GM18858 (cell line): ENCODE data around the gene GUCA2B.

Source experiments
- ATAC-seq: cut with Tn5 transposase; IDR thresholded peaks from one replicate; pipeline ENCODE4 v1.9.1; 2021; ENCODE audit not compliant: unreplicated experiment

The GUCA2B gene

DNA sequence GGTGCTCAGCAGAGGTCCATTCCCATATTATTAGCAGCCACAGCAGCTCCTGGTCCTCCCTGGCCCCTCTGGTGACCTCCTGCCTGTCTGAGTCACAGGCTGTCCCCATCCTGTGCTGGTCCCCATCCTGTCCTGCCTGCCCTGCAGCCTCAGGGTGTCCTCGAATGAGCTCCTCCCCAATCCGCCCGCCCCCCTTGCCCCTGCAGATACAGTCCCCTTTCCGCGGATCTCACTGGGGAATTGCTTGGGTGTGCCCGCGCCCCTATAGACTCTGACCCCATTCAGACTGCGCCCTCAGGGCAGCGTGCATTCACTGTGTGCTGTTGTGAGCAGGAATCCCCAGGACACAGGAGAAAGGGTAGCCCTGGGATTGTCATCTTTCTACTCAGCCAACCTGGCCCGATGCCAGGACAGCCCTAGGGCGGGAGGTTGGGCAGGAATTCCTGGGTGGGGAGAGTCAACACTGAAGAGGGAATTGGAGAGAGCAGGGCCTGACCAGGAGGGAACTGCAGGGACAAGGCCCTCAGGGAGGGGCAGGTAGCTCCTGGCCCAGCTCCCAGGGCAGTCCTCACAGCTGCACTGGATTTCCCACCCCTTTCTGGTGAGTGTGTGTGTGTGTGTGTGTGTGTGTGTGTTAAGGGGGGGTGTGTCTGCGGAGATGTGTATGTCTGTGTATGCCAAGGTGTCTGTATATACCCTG is 12.5 kb downstream of the GUCA2B start:
- no peak for ATAC-seq

DNA sequence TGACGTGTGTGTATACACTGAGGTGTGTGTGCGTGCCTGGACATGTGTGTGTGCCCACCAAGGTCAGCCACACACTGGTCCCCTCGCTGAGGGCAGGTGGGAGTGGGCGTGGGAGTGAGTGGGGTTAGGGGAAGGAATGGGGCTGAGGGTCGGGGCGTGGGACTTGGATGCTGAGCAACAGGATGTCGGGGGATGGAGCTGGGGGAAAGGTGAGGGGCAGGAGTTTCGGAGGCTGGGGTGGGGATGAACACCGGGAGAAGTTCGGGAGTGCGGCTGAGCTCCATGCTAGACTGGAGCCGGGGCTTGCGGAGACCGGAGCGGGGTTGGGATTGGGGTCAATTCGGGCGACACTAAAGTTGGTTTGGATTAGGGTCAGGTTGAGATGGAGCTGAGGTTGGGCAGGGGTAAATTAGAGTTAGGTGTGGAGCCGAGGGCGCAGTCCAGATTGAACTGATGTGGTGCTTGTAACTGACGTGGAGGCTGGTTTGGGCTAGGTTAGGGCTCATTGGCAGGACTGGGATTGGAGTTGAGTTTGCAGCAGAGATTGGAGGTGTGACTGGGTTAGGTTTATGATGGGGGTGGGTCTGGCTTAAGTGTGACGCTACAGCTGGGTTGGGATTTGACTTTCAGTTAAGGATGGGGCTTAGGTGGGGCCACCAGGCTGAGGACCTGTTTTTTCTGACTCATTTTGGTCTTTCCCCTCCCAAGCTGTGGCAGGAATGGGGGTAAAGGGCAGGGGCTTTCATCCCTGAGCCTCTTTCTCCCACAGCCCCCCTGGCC is 14.6 kb downstream of the GUCA2B start:
- ATAC-seq: no peak

DNA sequence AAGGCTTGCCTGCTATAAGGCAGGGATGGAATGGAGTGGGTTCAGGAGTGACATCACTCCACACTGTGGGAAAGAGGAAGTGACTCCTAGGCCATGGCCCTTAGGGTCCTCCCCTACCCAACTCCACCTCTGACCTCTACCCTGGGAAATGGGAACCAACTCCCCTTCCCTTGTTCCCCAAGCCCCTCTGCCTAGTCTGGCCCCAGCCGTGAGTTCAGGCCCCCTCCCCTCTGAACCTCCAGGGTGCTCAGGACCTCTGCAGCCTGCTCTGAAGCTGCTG is 15.1 kb downstream of the GUCA2B start:
- no peak for ATAC-seq

DNA sequence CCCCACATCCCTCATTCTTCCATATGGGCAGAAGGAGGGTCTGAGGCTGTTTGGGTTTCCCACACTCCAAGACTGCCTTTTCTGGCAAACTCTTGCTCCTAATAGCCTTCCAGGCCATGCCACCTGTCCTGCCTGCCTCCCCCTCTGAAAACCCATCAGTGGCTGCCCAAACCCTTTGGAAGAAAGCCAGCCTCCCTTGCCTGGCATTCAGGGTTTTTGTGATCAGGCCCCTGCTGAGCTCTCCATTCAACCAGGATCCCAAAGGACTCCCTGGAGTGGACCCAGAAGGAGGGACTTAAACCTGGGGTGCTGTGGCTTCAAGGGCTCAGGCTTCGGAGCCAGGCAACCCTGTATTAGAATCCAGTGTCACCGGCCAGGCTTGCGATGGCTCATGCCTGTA is 15.6 kb downstream of the GUCA2B start:
- no peak for ATAC-seq

DNA sequence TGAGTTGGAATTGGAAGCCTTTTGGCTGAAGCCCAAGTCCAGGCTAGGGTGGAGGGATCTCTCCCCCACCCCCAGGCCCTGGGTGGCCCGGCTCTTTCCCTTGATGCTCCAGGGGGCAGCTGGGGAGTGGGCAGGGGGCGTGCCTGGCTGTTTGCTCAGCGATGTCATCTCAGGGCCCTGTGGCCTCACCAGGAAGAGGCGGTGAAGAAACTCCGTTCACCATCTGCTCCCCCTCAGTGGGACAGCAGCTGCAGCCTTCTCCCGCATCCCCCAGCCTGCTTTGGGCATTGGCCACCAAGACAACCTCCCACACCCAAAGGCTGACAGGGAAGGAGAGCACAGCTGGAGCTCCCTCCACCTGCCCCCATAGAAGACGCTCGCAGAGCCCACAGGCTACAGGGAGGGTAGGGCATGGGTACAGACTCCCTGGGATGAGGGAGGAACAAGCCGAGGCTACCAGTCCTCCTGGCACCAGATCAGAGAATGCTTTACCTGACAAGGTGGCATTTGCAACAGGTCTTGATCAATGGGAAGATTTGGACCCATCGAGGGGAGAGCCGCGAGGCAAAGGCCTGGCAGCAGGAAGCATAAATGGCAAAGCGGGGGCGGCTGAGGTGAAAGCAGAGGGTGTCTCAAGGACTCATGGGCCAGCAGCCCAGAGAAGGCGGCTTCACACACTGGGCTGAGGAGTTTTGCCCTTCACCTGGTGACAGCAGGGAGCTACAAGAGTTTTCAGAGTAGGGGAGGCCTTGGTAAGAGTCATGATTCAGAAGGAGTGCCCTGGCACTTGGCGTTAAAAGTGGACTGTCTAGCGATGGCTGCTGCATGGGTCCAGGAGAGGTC is 17.8 kb downstream of the GUCA2B start:
- no peak for ATAC-seq

DNA sequence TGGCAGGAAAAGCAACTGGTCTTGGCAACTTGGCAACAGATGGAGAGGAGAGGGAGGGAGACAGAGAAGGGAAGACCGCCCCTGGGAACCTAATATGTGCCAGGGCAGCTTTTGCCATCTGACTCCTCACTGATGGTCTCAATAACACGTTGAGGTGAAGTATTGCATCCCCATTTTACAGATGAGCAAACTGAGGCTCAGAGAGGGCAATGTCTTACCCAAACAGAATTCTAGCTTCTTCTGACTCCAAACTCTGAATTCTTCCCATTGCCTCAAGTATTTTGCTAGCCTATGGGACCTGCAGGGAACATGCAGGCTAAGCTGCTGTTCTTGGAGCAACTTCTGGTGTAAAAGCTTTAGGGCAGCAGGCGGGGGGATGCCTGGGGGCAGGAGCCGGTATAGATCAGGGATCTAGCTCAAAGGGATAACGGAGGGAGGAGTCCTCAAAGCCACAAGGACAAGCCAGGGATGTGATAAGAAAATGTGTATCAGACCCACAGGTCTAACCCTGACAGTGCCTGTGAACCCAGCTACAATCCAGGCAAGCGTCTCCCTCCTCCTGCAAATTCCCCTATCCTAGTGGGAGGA is 18.6 kb downstream of the GUCA2B start:
- ATAC-seq: no peak

DNA sequence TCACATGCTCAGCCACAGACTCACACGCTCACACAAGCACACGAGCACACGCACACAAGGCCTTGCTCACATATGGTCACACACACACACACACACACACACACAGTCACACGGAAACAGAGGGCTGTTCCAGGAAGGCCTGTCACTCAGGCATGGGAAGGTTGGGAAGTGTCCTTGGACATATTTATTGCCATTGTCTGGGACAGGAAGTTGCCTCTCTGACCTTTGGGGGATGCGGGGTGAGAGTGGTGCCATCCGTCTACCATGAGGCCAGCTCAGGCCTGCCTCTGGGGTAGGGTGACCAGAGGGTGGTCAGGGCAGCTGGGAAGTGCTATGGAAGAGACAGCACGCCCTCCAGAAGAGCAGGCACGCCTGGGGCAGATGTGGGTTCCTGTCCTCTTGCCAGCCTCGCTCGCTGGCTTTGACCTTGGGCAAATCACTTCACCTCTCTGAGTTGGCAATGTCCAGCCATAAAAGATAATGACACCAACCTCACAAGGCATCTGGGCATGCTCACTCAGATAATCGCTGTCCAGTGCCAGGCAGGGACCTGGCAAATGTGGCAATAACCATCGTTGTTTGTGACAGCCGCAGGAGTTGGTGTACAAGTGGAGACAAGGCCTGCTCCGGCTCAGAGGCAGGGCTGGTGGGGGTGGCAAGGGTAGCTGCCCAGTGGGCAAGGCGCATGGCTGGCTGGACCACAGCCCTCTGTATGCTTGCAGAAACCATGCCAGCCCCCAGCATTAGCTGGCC is 19.3 kb downstream of the GUCA2B start:
- ATAC-seq: no peak

DNA sequence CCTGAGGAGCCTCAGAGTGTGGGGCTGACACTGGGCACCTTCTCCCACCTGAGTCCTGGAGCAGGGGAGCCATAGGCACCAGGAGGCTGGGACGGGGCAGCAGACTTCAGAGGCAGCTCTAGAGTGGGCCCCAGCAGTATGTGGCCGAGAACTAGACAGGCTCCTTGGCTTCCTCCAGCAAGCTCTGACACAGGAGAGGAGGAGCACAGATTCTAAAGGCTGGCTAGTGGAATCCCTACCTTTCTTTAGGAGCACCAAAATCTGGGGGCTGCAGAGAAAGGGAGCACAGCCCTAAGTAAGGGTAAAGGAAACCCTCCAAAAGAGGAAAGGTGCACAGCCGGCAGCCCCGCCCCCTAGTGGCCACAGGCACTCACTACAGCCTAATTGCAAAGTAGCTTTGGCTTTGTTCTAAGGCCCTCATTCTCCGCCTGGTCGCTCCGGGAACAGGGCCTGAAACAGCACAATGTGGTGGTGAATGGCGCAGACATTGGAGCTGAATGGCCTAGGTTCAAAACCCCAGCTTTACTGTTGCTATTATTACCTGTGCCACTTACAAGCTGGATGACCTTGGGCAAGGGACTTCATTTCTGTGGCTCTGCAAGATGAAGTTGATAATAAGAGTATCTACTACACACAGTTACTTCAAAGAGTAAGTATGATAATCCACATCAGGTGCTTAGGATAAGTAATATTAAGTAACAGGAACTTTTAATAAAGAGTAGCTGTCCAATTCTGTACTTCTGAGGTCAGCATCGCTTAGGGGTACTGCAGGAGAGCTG is 20.1 kb downstream of the GUCA2B start:
- ATAC-seq: no peak

DNA sequence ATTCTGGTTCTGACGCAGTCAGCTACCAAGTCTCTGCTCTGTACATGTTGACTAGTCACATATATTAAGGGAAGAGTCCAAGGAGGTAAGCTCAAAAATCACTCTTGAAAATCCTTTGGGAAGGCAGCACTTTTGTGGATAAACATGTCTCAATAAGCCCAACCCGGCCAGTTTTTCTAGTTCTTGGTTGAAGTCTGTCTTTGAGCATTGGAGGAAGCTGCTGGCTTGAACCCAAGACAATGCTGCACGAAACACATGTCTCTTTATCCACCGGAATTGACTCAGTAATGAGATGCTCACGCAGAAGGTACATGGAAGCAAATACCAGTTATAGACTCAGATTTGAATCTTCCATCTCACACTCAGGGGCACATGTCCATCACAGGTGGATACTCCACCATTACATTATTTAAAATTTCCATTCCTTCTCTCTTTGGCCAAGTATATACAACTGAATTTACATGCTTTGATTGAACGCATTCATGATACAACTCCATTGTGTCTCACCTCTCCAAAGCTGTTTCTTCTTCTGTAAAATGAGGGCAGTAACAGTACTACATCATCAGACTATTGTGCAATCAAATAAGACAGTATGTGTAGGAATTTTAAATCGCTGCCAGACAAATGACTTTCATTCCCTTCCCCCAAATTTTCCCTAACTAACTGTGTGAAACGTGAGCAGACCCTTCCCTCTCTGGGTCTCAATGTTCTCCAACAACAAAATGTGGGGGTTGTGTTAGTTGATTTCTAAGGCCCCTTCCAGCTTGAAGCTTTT is 20.9 kb downstream of the GUCA2B start:
- no peak for ATAC-seq

DNA sequence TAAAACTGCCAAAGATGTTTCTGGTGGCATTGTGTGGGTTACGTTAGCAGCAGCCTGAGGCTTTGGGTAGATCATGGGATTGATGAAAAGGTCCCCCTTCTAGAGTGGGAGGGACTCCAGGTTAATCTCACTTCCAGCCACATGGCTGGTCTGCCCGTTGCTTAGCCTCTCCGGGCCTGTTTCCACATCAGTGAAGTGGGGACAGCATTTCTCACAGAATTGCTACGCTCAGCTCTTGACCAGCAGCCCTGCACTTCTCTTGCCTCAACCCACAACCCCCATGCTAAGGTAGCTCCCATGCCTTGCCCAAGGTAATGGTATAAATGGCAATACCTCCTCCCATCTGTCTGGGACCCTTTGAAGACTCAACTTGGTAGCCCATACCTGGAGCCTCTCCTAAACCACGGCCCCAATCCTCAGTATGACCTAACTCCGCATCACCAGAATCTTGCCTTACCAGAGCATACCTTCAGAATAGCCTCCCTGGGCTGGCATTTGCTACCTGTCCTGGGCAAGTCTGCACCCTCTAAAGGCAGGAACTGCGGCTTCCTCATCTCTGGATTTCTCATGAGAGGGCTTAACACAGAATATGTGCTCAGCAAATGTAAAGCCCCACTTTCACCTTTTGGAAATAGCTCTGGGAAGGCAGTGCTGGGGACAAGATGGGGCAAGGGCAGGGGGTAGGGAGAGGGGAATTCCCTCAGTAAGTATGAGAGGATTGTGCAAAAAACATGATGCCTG is 22.3 kb downstream of the GUCA2B start:
- ATAC-seq: no peak

DNA sequence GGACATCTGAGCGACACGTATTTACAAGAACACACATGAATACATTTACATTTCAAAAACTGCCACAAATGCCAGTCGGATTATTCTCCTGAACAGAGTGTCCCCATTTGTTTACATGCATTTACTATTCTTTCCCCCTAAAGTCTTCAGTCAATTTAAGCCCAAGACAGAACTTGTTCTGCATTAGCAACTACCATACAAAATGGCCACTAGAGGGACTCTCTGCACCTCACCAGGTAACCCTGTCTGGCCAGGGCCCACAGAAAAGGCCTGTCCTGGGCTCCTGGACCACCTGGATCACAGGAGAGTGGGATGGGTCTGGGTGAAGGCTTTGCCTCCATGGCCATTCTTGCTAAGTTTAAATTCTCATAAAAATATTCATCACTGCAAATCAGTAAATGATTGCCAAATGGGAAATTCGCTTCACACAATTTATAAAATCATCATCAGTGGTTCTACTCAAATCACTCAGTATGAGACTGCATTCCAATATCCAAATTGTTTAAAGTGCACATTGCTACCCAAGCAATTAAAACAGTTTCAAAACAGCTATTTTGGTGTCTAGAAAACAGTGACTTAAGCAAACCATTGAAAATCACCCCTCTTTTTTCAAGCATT is 23.8 kb downstream of the GUCA2B start:
- no peak for ATAC-seq

DNA sequence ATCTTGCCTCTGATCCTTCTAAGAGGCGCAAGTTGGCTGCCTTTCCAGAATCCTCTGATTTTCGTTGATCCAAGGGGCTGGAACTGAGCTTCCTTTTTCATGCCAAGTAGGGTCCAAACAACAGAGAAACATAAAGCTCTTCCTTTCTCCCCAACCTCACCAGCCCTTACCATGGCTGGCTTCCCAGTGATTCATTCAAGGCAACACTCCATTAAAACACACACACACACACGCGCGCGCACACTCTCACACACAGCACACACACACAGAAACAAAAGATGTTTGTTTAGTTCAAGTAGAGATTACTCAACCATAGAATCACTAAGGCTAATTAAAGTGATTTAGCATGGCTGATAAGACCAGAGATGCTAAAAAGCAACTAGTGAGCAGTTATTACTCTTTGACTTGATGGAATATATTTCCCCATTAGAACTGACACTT is 24.4 kb downstream of the GUCA2B start:
- ATAC-seq: no peak

DNA sequence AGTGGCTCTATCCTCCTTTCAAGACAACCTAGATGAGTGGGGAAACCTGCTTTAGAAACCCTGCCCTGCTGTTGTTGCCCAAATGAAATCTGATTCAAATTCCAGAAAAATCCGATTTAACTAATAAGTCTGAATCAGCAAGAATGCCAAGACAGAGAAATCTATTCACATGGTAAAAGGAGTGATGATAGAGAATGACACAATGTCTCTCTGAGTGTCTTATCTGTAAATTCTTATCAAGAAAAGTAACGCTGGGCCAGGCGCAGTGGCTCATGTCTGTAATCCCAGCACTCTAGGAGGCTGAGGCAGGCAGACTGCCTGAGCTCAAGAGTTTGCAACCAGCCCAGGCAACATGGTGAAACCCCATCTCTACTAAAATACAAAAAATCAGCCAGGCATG is 25.0 kb downstream of the GUCA2B start:
- no peak for ATAC-seq

DNA sequence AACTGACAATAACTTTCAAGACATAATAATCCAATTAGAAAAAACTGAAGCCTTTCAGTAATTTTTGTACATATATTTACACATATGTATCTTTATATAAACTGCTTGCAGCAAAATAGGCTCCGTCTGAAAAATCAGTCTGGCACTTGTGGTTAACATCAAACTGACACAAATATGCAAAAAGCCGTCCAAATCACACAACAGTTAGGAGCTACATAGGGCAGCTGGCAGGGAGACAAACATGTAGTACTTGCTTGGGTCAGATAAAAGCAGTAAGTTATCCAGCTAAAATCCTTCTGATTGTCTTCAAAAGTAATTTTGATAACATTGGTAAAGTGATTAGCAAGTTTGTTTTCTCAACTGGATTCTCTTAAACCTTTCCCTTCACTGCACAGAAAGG is 26.1 kb downstream of the GUCA2B start:
- no peak for ATAC-seq

DNA sequence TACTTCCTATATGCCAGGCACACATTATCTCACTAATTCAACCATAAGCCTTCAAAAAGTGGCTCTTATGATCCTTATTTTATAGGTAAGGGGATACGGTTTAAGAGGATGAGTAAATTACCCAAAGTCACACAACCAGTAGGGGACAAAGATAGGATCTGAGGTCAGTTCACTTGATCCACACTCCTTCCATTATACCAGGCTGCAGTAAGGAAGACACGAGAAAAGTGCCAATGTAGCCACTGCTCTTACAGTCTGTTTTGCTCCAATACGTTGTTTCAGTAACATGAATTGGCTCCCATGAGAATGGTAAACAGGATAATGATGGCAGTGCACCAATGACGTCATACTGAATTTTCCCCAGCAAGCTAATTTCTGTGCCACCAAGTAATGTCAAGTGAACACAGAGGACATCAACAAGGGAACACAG is 26.7 kb downstream of the GUCA2B start:
- ATAC-seq: no peak

DNA sequence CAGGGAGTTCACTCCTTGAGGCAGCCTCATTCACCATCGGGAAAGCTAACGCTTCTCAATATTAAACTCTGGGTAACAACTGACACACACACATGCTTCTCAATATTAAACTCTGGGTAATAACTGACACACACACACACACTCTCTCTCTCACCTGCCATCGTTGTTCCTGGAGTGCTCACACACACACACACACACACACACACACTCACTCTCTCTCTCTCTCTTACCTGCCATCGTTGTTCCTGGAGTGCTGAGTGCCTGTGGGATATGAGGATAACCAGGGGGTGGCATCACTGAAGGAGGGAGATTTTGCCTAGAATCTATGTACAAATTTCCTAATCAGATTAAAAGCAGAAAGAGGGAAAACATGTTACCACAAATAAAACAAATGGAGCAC is 28.5 kb downstream of the GUCA2B start:
- no peak for ATAC-seq

DNA sequence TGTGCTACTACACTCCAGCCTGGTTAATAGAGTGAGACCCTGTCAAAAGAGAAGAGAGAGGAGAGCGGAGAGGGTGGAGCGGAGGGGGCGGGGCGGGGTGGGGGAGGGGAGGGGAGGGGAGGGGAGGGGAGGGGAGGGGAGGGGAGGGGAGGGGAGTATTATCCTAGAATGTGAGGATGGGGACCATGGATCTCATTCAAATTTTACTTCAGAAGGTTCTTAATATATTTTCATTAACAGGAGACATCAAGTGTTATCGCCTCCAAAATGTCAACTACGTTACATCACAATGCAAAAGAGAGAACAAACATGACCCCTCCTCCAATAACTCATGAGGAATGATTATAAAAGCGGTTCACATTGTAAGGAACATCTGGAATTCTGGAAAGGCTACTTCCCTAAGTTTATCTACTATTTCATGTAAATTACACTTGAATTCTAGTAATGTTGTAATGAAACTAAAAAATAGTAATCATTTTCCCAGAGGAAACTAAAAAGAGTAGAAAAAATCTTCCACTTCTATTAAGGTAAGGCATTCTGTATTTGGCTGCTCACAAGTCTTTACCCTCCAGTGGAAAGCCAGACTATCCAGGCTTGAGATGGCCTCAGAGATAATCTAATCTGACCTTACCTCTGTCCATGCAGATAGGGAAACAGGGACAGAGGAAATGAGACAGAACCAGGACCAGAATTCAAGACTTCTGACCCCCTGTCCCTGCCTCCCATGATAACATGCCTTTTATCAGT is 30.2 kb downstream of the GUCA2B start:
- ATAC-seq: no peak

DNA sequence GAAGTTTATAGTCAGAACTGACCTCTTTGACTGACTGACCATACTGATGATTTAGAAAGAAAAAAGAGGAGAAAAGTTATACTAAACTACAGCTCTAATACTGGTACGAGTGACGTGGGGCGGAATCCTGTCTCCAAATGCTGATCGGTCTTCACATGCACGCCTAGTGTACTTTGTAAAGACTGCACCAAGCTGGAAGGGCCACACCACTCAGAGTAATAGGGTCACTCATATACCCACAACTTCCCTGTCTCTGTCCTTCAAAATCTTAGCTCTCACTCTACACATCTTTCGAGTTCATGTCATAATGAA is 30.7 kb downstream of the GUCA2B start:
- ATAC-seq: no peak
